T-helper 17 cell (primary cell): ENCODE data around the gene PID1. TPM values are rescaled to one million over a fixed set of nuclear protein-coding genes. Genes with fewer than 3 reads are reported as not detected.

Source experiments
- ATAC-seq: fragments of 150-1000 bp; cut with Tn5 transposase; 2 replicates; pipeline ENCODE4 v1.10.0; 2021; ENCODE audit warnings: mild to moderate bottlenecking, moderate library complexity
- DNase-seq, 3 donors: peaks; one replicate each; pipeline versions ENCODE4 v3.0.0 to v3.0.0-alpha.2; 2020 to 2021
- H3K9me3 ChIP-seq: one replicate; pipeline ENCODE4 v1.7.0; 2013; ENCODE audit warnings: low read length, mild to moderate bottlenecking; ENCODE audit not compliant: control insufficient read depth, poor library complexity, severe bottlenecking
- H3K27ac Mint-ChIP-seq: one replicate; pipeline ENCODE4 v1.8.0; 2022; ENCODE audit warnings: mild to moderate bottlenecking, moderate library complexity, mixed read lengths
- H3K27me3 Mint-ChIP-seq: one replicate; pipeline ENCODE4 v1.8.0; 2022; ENCODE audit warnings: mixed read lengths
- H3K36me3 Mint-ChIP-seq: one replicate; pipeline ENCODE4 v1.8.0; 2022; ENCODE audit warnings: low read depth, mixed read lengths
- H3K4me1 Mint-ChIP-seq: one replicate; pipeline ENCODE4 v1.8.0; 2022; ENCODE audit warnings: mild to moderate bottlenecking, mixed read lengths
- H3K4me3 Mint-ChIP-seq: one replicate; pipeline ENCODE4 v1.8.0; 2022; ENCODE audit warnings: mild to moderate bottlenecking, moderate library complexity, mixed read lengths
- total RNA-seq, 4 donors: library from RNA in 2 of 4; stranded (reverse) in 2 of 4; gene quantifications; one replicate each; pipeline ENCODE4 v1.2.3 and lab custom pipeline; 2022 to 2026

PID1 gene, protein sequence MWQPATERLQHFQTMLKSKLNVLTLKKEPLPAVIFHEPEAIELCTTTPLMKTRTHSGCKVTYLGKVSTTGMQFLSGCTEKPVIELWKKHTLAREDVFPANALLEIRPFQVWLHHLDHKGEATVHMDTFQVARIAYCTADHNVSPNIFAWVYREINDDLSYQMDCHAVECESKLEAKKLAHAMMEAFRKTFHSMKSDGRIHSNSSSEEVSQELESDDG
- total RNA-seq (under 1 TPM; 0.60 to 0.82 TPM), total RNA-seq (lab: John Stamatoyannopoulos, UW) (0 to 0.12 reads per million in 2 donors)

GRCh38 chr2:229270551-229271410 lies at the start of gene PID1:
TSS of gene PID1 (minus strand) at chr2:229271287. CDS start at chr2:229271043, 244 bp downstream.
- Mint-ChIP-seq H3K27ac (no peak within 1 kb of the TSS), H3K36me3 (peaks cover 2% of the 10 kb centered on the region), H3K4me1 (peaks cover 5% of the 10 kb centered on the region), H3K4me3 (no peak within 1 kb of the TSS), H3K27me3 (peaks cover 43% of the 10 kb centered on the region)
- ATAC-seq (no peak), DNase-seq (no peak)
- no peaks in the 10 kb centered on the region for H3K9me3 ChIP-seq

GRCh38 chr2:229319558-229319957 lies 48.5 kb upstream of the PID1 start:
- no peak overlapping the region for H3K4me3 Mint-ChIP-seq
- H3K36me3 Mint-ChIP-seq: peaks cover 3% of the 10 kb centered on the region
- H3K27me3 Mint-ChIP-seq: peaks cover 6% of the 10 kb centered on the region
- no peaks in the 10 kb centered on the region for H3K4me1 Mint-ChIP-seq
- DNase-seq (no peak), ATAC-seq (no peak)
- H3K9me3 ChIP-seq: no peaks in the 10 kb centered on the region
- no peak overlapping the region for H3K27ac Mint-ChIP-seq

DNA sequence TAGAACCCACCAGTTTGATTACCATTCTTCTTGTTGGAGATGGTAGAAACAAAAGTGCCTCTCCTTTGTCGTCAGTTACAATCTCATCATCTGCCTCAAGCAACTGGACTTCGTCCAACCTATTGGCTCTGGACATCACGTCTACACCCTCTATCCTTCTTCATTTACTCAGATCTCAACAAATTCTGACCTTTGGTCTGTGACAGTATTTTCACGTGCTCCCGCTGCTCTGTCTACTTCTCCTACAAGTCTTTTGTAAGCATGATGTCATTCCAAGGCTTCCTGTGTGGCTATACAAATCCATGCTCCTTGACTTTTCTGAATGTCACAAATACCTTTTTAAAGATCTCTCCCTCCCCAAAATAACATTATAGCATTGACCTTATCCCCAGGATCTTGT lies 43.0 kb upstream of the PID1 start:
- no peaks in the 10 kb centered on the region for H3K4me1 Mint-ChIP-seq
- H3K4me3 Mint-ChIP-seq: no peak overlapping the region
- H3K36me3 Mint-ChIP-seq: peaks cover 3% of the 10 kb centered on the region
- no peaks in the 10 kb centered on the region for H3K27me3 Mint-ChIP-seq
- ATAC-seq: no peak
- H3K9me3 ChIP-seq: no peaks in the 10 kb centered on the region
- DNase-seq: no peak
- H3K27ac Mint-ChIP-seq: no peak overlapping the region

DNA sequence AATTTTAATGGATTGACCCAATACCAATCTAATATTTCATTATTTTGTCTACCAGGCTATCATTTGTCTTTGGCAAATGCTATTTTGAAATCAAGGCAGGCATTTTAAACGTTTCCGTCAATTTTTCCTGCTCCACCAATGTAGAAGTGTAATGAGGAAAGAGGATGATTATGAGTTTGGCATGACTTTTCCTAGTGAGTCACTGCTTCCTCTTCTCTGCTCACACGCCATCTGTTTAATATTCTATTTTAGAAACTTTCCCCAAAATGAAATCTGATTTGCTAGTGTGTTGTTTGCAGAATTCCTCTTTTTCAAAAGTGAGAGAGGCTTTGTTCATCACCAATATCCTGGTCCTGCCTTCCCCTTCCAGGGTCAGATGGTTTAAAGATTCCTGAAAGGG lies 42.5 kb upstream of the PID1 start:
- no peak for DNase-seq
- Mint-ChIP-seq H3K4me3 (no peak overlapping the region), H3K4me1 (no peaks in the 10 kb centered on the region), H3K27me3 (no peaks in the 10 kb centered on the region), H3K27ac (no peak overlapping the region), H3K36me3 (peaks cover 3% of the 10 kb centered on the region)
- no peak for ATAC-seq
- H3K9me3 ChIP-seq: no peaks in the 10 kb centered on the region

- no peaks in the 10 kb centered on the region for H3K36me3 Mint-ChIP-seq
- H3K9me3 ChIP-seq: no peaks in the 10 kb centered on the region
- H3K27me3 Mint-ChIP-seq: peaks cover 6% of the 10 kb centered on the region
- no peak overlapping the region for H3K4me3 Mint-ChIP-seq
- H3K27ac Mint-ChIP-seq: no peak overlapping the region
- no peak for ATAC-seq
- no peak for DNase-seq
- no peaks in the 10 kb centered on the region for H3K4me1 Mint-ChIP-seq
Observed at GRCh38 chr2:229301237-229301636, 30.1 kb upstream of the PID1 start.

DNA sequence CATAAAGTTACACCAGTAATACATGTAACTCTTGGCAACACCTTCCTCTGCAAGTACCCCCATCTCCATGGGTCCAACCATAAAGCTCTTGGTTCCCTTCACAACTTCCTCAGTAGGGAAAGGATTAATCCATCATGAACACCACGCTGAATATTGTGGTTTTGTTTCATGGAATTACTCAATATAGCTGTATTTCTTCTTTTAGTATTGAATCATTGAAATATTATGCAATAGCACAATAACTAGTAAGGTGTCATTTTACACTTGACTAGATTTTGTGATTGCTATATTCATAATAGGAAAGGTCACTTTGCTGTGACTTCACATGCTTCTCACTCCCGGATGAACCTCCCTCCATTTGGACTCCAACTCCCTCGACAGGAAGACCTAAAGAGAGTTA lies 29.7 kb upstream of the PID1 start:
- Mint-ChIP-seq H3K36me3 (no peaks in the 10 kb centered on the region), H3K27me3 (peaks cover 6% of the 10 kb centered on the region), H3K4me3 (no peak overlapping the region), H3K4me1 (no peaks in the 10 kb centered on the region), H3K27ac (no peak overlapping the region)
- no peaks in the 10 kb centered on the region for H3K9me3 ChIP-seq
- ATAC-seq (no peak), DNase-seq (no peak)

DNA sequence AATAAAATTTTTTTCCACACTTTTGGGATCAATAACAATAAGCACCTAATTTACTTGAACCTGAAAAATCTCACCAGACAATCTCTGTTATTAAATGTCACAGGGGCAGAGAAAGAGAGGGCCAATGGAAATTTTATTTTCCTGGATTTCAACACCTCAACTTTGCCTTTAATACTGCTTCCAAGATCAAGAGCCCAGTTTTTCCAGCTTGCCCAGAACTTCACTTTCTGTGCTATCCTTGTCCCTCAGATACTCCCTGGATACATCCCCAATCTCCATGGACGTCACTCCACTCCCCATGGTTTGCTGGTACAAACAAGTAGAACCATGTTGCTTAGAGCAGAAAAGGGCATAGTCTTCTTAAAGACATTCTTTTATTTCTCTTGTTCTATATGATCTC lies 29.3 kb upstream of the PID1 start:
- H3K27ac Mint-ChIP-seq: no peak overlapping the region
- peaks cover 6% of the 10 kb centered on the region for H3K27me3 Mint-ChIP-seq
- DNase-seq: no peak
- H3K36me3 Mint-ChIP-seq: no peaks in the 10 kb centered on the region
- no peaks in the 10 kb centered on the region for H3K4me1 Mint-ChIP-seq
- H3K4me3 Mint-ChIP-seq: no peak overlapping the region
- H3K9me3 ChIP-seq: no peaks in the 10 kb centered on the region
- ATAC-seq: no peak

DNA sequence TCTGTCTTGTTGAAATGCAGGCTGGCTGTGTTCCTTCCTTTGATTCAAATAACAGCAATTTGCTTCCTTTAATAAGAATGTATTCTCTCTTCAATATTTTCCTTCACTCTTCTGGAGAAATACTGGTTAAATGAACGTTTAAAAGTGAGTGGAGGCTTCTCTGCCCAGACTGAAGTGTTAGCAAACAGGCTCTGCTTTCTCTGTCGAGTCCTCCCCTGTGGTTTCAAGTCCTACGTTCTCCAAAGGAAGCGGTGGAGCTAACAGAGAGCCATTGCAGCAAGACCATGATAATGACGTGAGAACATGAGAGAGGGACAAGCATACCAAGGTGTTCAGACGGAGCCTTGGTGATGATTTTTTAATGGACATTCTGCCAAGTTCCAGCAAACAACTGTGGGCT lies 26.2 kb upstream of the PID1 start:
- Mint-ChIP-seq H3K4me3 (no peak overlapping the region), H3K4me1 (peaks cover 2% of the 10 kb centered on the region), H3K36me3 (no peaks in the 10 kb centered on the region), H3K27ac (no peak overlapping the region), H3K27me3 (no peaks in the 10 kb centered on the region)
- ATAC-seq: no peak
- no peaks in the 10 kb centered on the region for H3K9me3 ChIP-seq
- DNase-seq: no peak

DNA sequence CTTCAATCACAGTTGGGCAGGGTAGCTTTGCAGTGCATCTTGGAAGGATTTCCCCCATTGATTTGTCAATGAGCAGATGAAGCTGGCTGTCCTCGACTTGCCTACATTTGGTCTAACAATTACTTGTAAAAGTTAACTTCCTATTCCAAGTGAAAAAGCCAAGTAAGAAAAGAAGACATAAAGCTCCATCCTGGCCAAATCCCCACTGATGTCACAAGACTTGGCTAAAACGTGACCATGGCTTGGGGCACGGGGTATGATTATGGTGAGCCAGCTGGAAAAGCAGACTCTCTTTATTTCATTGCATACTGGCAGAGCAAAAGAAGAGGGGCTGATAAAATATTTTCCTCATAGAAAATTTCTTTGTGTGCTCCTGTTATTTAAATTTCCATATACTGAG lies 25.4 kb upstream of the PID1 start:
- H3K27ac Mint-ChIP-seq: no peak overlapping the region
- DNase-seq: no peak

DNA sequence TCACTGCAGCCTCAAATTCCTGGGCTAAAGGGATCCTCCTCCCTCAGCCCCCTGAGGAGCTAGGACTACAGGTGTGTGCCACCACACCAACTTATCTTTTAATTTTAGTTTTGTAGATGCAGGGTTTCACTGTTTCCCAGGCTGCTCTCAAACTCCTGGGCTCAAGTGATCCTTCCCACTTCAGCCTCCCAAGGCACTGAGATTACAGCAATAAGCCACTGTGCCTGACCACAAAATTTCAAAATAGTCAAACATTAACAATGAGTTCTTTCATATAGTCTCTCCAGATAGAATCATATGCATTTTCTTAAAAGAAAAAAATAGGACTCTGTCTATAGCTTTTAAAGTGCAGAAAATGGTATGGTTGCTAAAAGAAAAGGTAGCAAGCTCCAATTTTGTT lies 24.9 kb upstream of the PID1 start:
- Mint-ChIP-seq H3K4me1 (peaks cover 2% of the 10 kb centered on the region), H3K27me3 (no peaks in the 10 kb centered on the region), H3K4me3 (no peak overlapping the region), H3K36me3 (no peaks in the 10 kb centered on the region), H3K27ac (no peak overlapping the region)
- ATAC-seq: no peak
- DNase-seq: no peak
- H3K9me3 ChIP-seq: no peaks in the 10 kb centered on the region

More for the DNA sequence above, 25.4 kb upstream of the PID1 start:
- ATAC-seq: no peak
- H3K4me3 Mint-ChIP-seq: no peak overlapping the region
- H3K4me1 Mint-ChIP-seq: peaks cover 2% of the 10 kb centered on the region
- H3K36me3 Mint-ChIP-seq: no peaks in the 10 kb centered on the region
- H3K9me3 ChIP-seq: no peaks in the 10 kb centered on the region
- H3K27me3 Mint-ChIP-seq: no peaks in the 10 kb centered on the region

DNA sequence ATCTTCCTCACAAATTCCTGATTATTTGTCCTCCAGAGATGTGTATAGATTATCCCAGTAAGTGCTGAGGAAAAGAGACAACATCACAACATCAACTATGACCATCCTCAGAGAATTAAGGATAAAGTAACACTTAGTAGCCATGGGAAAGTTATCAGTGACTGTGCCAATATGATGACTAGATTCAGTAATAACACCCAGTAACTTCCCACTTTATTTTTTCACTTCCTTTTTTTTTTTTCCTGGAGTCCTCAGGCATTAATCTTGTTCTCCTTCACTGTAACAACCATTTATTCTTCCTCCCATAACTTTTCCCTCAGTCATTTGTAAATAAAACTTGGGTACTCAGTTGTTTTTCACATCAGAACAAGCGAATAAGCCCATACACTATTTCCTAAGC lies 16.7 kb upstream of the PID1 start:
- Mint-ChIP-seq H3K4me3 (no peak overlapping the region), H3K27me3 (no peaks in the 10 kb centered on the region), H3K4me1 (no peaks in the 10 kb centered on the region), H3K36me3 (no peaks in the 10 kb centered on the region), H3K27ac (no peak overlapping the region)
- no peaks in the 10 kb centered on the region for H3K9me3 ChIP-seq
- ATAC-seq: no peak
- DNase-seq: no peak

- no peaks in the 10 kb centered on the region for H3K9me3 ChIP-seq
- ATAC-seq (no peak), DNase-seq (no peak)
- no peak overlapping the region for H3K27ac Mint-ChIP-seq
- peaks cover 4% of the 10 kb centered on the region for H3K27me3 Mint-ChIP-seq
- no peak overlapping the region for H3K4me3 Mint-ChIP-seq
- no peaks in the 10 kb centered on the region for H3K36me3 Mint-ChIP-seq
- H3K4me1 Mint-ChIP-seq: no peaks in the 10 kb centered on the region
Observed at GRCh38 chr2:229282758-229283546, 11.9 kb upstream of the PID1 start.

GRCh38 chr2:229279516-229279915 lies 8.4 kb upstream of the PID1 start:
- H3K4me1 Mint-ChIP-seq: no peaks in the 10 kb centered on the region
- H3K27me3 Mint-ChIP-seq: peaks cover 22% of the 10 kb centered on the region
- H3K9me3 ChIP-seq: no peaks in the 10 kb centered on the region
- no peak for DNase-seq
- H3K4me3 Mint-ChIP-seq: no peak overlapping the region
- H3K27ac Mint-ChIP-seq: no peak overlapping the region
- ATAC-seq: no peak
- H3K36me3 Mint-ChIP-seq: no peaks in the 10 kb centered on the region
